GM18511 (cell line): ENCODE data around the gene REPIN1.

Experiments used
- ATAC-seq: cut with Tn5 transposase; IDR thresholded peaks from one replicate; pipeline ENCODE4 v1.9.1; 2021; ENCODE audit warnings: mild to moderate bottlenecking, moderate library complexity; ENCODE audit not compliant: unreplicated experiment

The REPIN1 gene

DNA sequence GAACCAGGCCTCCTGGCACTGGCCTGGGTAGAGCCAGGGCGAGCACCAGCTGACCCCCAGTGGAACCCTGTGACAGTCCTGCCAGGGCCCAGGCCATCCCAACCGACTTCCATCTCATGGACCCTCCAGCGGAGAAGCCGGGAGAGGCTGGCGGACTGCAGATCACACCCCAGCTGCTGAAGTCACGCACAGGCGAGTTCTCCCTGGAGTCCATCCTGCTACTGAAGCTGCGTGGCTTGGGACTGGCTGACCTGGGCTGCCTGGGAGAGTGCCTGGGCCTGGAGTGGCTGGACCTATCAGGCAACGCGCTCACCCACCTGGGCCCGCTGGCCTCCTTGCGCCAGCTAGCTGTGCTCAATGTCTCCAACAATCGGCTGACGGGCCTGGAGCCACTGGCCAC is 31.9 kb upstream of the REPIN1 start:
- ATAC-seq: no peak

DNA sequence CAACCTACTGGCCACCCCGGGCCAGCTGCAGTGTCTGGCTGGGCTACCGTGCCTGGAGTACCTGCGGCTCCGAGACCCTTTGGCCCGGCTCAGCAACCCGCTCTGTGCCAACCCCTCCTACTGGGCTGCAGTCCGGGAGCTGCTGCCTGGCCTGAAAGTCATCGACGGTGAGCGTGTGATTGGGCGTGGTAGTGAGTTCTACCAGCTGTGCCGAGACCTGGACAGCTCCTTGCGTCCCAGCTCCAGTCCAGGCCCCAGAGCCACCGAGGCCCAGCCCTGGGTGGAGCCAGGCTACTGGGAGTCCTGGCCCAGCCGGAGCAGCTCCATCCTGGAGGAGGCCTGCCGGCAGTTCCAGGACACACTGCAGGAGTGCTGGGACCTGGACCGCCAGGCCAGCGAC is 31.4 kb upstream of the REPIN1 start:
- ATAC-seq: no peak

DNA sequence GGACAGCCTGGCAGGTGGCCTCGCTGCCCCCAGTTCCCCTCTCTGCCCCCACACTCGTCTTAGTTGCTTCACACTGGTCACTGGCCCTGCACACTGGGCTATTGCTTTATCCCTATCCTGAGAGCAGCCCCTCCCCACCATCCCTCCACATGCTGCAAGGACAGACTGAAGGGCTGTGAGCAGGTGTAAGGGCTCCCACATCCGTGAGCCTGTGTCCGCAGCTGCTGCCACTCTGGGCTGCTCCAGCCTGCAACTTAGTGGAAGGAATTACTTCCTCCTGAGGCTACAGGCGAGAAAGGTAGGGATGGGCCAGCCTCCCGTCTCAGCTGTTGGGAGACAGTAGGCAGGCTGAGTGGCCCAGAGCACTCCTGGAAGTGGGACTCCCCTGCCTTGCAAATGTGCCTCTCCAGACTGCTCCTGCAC is 31.0 kb upstream of the REPIN1 start:
- ATAC-seq: no peak

DNA sequence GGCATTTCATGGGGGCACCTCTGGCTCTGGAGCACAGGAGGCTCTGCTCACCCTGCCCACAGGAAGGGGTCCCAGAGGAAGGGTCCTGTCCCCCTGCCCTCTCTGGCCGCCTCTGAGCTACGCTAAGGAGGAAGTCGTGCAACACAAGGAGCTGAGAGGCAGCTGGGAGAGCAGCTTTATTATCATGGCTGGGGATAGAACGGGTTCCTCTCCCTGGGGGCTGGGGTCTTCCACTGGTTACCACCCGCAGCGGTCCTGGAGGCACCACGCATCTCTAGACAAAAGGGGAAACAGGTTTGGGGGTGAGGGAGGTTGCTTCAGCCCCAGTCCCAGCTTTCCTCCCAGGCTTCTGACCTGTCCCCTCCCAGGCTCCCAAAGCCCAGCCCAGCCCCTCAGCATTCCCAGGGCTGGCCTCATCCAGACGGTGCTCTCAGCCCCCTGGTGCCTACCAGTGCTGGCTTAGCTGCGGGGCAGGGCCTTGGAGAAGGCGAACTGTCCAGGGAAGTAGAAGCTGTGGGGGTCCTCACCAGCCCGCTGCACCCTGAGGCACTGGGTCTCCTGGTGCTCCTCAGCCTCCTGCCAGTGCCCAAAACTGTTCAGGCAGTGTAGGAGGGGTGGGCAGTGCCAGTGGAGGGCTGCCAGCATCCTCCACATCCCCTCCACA is 30.3 kb upstream of the REPIN1 start:
- no peak for ATAC-seq

DNA sequence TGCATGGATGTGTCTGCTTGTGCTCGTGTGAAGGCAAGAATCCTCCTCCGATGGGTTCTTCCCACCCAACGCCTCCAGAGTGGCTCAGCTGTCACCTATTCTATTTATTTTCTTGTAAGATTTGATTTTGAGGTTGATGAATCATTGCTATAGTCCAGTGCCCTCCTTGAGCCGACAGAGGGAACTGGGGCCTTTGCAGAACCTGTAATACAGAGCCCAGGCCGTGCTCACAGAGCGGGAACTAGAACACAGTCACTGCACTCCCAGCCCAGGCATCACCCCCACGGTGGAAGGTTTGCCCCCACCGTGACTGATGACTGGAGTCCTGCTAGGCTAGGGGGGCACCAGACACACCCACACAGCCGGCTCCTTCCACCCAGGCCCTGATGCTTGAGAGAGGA is 29.2 kb upstream of the REPIN1 start:
- ATAC-seq: peak; percentile 69

DNA sequence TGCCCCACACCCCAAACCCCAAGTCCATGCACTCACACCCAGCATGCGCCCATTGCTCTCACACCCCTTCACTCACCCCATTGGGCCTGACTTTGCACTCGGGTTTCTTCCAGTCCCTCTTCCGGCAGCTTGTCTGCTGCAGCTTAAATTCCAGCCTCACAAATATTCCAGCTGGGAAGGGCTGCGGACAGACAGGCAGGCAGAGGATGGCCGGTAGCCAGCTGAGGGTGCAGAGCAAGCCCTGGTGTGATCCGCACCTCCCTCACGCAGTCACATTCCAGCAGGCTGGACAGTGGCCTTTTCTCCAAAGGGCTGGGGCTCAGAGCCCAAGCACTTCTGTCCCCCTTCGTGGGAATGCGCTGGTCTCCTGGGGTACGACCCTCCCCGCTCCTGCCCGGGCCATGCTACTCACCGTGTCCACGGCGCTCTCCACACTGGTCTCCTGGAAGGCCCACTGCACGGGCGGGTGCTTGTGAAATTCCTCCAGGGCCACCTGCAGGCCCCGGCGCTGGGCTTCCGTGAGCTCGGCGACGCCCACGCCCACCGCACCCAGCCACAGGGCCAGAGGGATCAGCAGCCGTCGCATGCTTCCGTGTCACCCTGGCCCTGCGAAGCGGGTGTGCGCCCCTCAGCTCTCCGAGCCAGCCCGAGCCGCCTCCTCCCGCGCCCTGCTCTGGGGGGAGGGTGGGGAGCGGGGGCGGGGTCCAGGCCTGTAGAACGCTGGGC is 28.4 kb upstream of the REPIN1 start:
- no peak for ATAC-seq

DNA sequence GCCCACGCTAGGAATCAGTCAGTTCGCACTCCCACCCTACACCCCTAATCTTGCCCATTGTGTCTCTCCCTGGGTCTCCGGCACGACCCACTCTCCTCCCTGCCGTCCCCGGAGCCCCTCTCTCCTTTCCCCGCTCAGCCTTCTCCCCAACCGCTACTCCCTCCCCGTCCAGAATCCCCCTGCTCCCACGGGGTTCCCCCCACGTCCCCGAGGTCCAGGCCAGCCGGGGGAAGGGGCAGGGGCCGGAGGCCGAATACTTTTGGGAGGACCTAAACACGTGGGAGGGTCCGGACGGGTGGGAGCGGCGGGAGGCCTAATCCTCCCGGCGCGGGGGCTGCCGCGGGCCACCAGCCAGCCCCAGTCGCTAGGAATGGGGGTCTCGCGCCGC is 27.8 kb upstream of the REPIN1 start:
- ATAC-seq: no peak

DNA sequence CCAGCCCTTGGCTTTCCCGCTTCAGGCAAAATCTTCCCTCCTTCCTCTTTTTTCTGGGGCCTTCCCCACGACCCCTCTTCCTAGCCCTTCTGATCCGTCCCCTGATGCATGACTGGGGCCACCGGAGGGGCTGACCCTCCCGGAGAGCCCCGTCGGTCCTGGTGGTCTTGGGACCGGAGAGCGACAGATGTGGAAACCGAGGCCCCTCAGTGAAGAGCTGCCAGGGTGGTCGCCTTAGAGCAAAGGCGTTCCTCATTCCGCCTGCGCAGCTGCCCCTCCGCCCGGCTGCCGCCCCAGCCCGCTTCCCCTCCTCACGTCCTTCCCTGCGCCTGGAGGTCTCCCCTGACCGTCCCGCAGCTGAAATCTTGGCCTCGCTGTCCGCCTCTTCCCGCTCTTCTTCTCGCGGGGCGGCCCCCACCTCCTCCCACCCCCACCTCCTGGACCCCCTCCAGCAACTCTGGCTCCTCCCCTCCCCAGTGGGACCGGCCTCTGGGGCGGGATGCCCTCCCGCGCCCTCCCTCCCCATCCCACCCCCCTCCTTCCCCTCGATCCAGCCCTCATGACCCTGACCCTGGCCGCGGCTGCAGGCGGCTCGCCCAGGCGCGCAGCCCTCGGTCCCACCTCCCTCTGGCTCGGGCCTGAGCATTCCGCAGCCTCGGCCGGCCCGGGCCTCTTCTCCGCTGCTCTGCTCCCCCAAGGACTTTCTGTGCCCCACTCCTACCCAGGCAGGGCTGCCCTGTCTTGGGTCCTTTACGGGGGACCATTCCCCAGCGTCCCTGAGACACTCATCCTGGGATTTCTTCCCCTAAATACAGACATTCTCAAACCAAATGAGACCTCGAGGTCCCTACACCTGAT is 27.1 kb upstream of the REPIN1 start, which contains the start of gene RARRES2:
Gene RARRES2, minus strand, starts transcription at position 367 of the 858 bp plus-strand sequence. CDS start 1,020 bp downstream, outside the sequence.
- no peak for ATAC-seq

DNA sequence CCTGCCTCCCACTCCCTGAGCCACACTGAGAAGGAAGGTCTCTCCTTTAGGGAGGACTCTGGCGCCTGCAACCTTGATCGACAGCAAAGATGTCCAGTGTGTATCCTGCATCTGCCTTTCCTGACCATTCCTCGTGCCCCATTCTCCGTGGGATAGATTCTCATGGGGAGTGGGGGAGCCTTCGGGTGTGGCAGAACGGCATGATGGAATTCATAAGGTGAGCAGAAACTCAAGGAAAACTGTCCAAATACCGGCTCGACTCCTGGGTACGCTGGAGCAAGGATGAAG is 26.6 kb upstream of the REPIN1 start:
- ATAC-seq: no peak

DNA sequence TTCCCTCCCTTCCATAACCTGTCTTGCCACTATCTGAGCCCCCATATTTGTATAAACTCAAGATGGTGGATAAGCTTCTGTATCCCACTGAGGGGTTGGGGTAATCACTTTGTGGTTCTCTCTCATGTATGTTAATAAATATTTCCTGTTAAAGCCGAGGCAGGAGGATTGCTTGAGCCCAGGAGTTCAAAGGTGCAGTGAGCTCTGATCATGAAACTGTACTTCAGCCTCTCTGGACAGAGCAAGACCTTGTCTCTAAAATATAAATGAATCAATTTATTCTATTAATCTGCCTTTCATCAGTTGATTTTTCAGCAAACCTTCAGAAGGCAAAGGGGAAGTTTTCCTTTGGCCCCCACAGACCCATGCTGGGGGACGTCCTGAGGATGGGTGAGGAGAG is 25.4 kb upstream of the REPIN1 start:
- no peak for ATAC-seq

DNA sequence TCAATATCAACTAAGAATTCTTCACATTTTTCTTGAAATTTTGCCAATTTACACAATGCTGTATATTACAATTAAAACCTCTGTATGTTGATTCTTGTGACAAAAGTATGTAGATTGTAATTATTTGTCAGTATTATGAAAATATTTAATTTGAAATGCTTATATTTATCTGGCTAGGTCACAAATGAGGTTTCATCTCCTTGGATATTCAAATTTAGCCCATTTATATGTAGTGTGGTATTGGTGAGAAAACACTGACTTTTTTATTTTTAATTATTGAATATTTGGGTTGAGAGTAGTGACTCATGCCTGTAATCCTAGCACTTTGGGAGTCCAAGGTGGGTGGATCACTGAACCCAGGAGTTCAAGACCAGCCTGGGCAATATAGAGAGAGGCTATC is 24.3 kb upstream of the REPIN1 start:
- no peak for ATAC-seq

DNA sequence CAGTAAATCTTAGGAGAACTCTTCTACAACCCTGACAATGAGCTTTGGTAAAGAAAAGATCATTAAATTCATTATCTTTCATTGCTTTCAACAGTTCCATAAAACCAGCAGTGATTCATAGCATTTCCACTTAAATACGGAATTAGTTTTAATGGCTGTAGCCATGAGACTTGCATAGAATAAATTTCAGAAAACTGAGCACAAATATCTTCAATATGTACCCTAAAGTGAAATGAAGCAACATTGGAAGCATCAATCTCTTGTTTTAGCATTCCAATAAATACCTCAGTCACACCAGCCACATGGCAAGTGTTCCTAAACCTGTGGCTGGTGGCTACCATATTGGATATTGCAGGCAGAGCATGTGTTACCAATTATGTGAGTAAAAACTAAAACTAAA is 23.6 kb upstream of the REPIN1 start:
- no peak for ATAC-seq

DNA sequence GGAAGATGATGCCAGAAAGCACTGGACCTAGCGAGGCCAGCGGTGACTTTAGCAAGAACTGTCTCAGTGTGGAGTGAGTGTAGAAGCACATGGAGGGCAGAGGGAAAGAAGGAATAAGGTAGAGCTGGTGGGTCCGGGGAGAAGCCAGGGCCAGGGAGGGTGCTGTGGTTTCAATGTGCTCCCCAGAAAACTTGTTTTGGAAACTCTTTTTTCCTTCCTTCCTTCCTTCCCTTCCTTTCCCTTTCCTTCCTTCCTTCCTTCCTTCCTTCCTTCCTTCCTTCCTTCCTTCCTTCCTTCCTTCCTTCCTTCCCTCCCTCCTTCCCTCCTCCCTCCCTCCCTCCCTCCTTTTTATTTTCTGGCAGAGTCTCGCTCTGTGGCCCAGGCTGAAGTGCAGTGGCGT is 21.7 kb upstream of the REPIN1 start:
- no peak for ATAC-seq

DNA sequence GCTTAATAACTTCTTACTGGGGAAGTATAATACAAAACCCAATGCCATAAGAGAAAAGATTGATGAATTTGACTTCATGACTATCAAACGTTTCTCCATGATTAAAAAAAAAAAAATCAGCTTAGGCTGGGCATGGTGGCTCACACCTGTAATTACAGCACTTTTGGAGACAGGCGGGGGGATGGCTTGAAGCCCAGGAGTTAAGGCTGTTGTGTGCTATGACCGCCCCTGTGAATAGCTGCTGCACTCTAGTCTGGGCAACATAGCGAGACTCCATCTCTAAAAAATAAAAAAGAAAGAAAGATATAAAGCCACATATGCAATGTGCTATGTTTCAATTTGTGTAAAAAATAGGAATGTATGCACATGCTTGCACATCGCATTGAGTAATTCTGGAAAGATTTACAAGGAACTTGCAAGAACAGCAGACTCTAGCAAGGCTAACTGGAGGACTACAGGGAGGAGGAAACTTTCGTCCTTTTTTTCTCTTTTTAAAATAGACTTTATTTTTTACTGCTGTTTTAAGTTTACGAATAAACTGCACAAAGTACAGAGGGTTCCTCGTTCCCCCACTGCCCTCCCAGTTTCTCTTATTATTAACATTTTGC is 16.9 kb upstream of the REPIN1 start:
- ATAC-seq: no peak

DNA sequence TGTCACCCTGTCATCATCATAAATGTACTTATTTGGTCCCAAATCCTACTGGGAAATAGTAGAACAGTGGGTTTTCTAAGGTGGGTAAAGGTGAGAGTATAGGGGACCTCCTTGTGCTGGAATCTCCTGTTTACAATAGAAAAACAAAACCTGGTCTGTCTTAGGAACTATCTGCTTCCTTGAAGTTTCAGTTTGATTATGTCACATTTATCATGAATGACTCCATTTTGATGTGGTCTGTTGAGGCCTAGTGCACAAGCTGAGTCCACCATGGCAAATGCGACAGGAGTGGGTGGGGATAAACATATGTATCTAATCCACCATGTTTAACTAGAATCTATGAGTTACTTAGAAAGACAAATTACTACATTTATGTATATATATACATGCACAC is 13.0 kb upstream of the REPIN1 start:
- no peak for ATAC-seq

DNA sequence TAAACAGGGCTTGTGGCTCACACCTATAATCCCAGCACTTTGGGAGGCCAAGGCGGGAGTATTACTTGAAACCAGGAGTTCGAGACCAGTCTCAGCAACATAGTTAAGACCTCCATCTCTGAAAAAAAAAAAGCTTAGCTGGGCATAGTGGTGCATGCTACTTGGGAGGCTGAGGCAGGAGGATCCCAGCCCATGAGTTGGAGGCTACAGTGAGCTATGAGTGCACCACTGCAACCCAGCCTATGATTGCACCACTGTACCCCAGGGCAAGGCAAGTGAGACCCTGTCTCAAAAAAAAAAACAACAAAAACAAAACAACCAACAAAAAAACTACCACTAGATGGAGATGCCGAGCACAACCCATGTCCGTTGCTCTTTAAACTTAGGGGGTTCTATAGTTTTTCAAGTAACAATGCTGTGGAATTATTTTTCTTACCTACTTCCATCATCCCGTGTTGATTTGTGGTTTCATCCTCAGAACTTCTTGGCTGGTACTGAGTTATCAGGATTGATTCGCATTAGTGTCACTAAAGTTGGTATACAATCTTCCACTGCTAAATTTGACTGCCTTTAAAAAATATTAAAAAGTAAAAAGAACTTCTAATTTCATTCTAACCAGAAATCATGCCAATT is 12.2 kb upstream of the REPIN1 start:
- ATAC-seq: no peak

DNA sequence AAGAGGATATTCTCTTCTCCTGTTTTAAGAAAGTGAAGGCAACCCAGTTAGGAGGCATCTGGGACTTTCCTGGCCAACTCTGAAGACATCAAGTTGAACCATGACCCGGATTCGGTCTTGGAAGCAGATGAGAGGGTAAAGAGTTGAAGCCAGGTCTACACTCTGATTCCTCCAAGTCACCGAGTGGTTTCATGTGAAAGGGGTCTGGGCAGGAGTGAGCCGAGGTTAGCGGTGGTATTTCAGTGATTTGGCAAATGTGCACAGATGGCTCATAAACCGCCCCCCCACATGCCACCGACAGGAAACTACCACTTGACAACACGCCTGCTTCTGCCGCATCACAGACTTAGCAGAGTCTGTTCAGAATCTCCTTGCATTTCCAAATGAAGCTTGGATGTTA is 11.4 kb upstream of the REPIN1 start:
- ATAC-seq: peak; percentile 81

DNA sequence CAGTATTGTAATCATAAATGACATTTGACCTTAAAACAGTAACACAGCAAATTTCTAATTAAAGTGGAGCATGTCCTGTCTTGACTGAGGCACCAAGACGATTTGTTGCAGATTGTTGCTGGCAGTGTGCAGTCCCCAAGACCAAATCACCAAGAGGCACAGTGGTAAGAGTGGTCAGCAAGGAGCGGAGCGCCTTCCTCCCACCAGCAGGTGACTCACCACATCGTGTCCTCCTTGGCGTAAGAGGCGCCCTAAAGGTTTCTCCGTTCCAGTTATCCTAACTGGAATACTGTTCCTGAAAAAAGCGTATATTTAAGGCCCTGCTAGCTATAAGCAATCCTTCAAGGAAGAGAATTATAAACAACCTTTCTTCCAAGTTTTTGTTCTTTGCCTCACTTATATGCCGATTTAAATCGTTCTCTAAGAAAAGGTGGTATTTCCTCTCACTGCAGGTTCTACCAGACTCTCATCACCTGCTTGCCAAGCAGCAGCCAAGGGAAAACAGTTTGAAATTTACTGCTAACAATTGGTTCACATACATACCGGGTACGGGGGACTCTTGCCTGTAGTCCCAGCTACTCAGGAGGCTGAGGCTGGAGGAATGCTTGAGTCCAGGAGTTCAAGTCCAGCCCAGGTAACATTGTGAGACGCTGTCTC is 10.7 kb upstream of the REPIN1 start:
- ATAC-seq: peak; percentile 26

DNA sequence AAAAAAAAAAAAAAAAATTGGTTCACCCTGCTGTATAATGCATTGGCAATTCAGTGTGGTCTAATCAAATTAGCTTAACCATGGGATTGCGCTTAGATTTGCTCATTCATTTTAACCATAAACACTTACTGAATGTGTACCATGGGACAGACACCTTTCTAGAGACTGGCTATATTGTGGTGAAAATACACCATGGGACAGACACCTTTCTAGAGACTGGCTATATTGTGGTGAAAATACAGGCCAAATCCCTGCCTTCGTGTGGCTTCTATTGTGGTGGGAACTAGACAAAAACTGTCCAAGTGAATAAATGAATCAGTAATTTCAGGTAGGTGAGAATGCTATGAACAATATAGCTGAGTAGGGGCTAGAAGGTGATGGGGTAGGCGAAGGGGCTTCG is 10.2 kb upstream of the REPIN1 start:
- no peak for ATAC-seq

DNA sequence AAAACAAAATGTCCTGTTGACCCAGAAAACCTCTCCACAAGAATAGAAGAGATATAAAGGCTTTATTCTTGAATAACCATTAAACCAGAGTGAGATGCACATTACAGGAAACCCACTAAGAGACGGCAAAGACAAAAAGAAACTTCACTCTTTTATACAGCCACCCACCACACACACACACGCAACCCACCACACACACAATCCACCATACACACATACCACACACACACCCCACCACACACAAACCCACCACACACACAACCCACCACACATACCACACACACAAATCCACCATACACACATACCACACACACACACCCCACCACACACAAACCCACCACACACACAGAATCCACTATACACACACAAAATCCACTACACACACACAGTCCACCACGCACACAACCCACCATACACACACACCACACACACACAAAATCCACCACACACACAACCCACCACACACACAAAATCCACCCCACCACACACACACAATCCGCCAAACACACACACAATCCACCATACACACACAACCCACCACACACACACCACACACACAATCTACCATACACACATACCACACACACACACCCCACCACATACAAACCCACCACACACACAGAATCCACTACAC is 9.5 kb upstream of the REPIN1 start:
- ATAC-seq: no peak
